Breast epithelium (tissue), 4 donors: ENCODE data around the gene NUDT2. TPM values are rescaled to one million over a fixed set of nuclear protein-coding genes. Genes with fewer than 3 reads are reported as not detected.
A peak's percentile ranks its signal among the peaks of the same experiment; 100 is the strongest.

Experiments
- DNase-seq, 2 donors: peaks; one replicate each; pipeline ENCODE4 v3.0.0-alpha.2; 2019; ENCODE audit warnings: low spot score in 2 of 2
- H3K27ac ChIP-seq, 2 donors: fragments of 200-600 bp; sonication (generic) in 1 of 2; one replicate each; pipeline ENCODE4 v1.5.1; 2016 to 2019; ENCODE audit warnings: mild to moderate bottlenecking in 1 of 2
- H3K27me3 ChIP-seq, 2 donors: fragments of 200-600 bp; sonication (generic) in 1 of 2; one replicate each; pipeline versions ENCODE4 v1.5.1 to v1.6.0; 2017 to 2019; ENCODE audit warnings: control low read depth in 1 of 2, mild to moderate bottlenecking in 1 of 2
- H3K36me3 ChIP-seq: fragments of 200-600 bp; one replicate; pipeline ENCODE4 v1.5.1; 2019
- H3K4me1 ChIP-seq, 2 donors: fragments of 200-600 bp; sonication (generic); one replicate each; pipeline ENCODE4 v1.5.1; 2016 to 2019; ENCODE audit warnings: control low read depth in 1 of 2
- H3K4me3 ChIP-seq, 3 donors: fragments of 200-600 bp; sonication (generic); 1 replicate in 2 of 3; 2 replicates in 1 of 3; pipeline ENCODE4 v1.5.1; 2016 to 2019; ENCODE audit warnings: mild to moderate bottlenecking in 3 of 3, moderate library complexity in 2 of 3
- H3K9me3 ChIP-seq, 2 donors: fragments of 200-600 bp; sonication (generic) in 1 of 2; one replicate each; pipeline ENCODE4 v1.5.1; 2016 to 2019; ENCODE audit warnings: control low read depth in 1 of 2
- POLR2A ChIP-seq: fragments of 450-650 bp; IDR thresholded peaks from one replicate; pipeline ENCODE4 v1.6.1; 2016; ENCODE audit warnings: antibody characterized with exemption, mild to moderate bottlenecking, moderate library complexity
- POLR2AphosphoS5 ChIP-seq, 3 donors: sonication (generic); formaldehyde crosslinking; IDR thresholded peaks; one replicate each; pipeline ENCODE4 v1.6.1; 2017; ENCODE audit warnings: antibody characterized with exemption in 3 of 3
- intact Hi-C: fragments of 100-400 bp; cut with DNase I; formaldehyde crosslinking; loops from one replicate; pipeline ENCODE4 v1.15.1; 2023; ENCODE audit warnings: low total_unique reads
- total RNA-seq, 3 donors: library from RNA; depleted of rRNA; stranded (reverse); fragments of >200 nt; gene quantifications; one replicate each; pipeline ENCODE4 v1.1.0, GENCODE V29; 2016
- TF ChIP-seq, protein P1 (sequence below), 3 donors: fragments of 450-650 bp; IDR thresholded peaks; one replicate each; pipeline ENCODE4 v1.5.1; 2016 to 2017; ENCODE audit warnings: antibody characterized with exemption in 3 of 3, mild to moderate bottlenecking in 3 of 3, moderate library complexity in 3 of 3

The NUDT2 gene
- total RNA-seq, result 10 to 100 TPM; 20.0 to 22.0 (median 21.6) TPM

DNA sequence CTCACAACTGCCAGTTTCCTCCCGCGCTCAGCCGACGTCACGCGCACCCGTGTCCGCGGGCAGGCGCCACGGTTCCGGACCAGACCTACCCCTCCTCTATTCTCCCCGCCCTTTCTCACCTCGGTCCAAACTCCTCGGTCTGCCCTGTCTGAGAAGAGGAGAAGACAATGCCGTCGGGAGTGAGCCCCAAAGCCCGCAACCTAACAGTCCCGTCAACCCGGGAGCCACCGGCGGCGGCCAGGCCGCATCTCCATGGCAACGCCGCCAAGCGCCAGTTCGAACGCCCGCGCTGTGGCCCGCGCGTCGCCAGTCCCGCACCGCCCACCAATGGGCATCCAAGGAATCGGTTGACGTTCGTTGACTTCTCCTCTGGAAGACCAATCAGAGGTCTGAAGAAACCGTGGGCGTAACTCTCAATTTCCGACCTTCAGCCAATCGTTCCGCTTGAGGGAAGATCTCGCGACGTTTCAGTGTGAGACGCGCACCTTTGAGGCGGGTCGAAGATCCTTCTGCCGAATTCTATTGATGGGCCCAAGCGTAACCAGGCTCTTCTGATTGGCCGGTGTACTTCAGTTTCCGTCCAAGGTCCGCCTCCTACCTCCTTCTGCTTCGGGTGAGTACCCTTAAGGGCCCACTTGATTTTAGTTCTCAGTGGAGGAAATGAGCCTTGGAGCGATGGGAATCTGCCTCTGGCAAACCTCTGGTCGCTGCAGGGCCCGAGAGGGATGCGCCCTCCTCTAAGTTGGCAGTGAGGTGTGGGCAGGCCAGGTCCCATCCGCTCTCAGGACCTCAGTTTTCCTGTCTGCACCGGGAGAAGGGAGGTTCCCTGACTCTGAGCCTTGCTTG lies at the start of gene NUDT2, which contains the start of gene KIF24:
Gene NUDT2, plus strand, starts transcription at position 583 of the 846 bp plus-strand sequence. CDS start 9,471 bp downstream, outside the sequence.
Gene KIF24, minus strand, starts transcription at position 282 of the 846 bp plus-strand sequence. CDS start 17,922 bp downstream, outside the sequence.
- no peaks in the 10 kb centered on the region for H3K36me3 ChIP-seq
- H3K27me3 ChIP-seq, result no peaks in the 10 kb centered on the region
- peak; percentile 93 to 99 for DNase-seq
- peak within 1 kb of the TSS; percentile 92 to 96 for H3K27ac ChIP-seq
- H3K9me3 ChIP-seq, result no peaks in the 10 kb centered on the region
- peaks cover 0 to 15% of the 10 kb centered on the region in 2 donors for H3K4me1 ChIP-seq
- H3K4me3 ChIP-seq, result peak within 1 kb of the TSS; percentile 71 to 93 (median 84)
- intact Hi-C loops, result no loop called here
- no peak for TF ChIP-seq POLR2A
- TF ChIP-seq, protein P1, sequence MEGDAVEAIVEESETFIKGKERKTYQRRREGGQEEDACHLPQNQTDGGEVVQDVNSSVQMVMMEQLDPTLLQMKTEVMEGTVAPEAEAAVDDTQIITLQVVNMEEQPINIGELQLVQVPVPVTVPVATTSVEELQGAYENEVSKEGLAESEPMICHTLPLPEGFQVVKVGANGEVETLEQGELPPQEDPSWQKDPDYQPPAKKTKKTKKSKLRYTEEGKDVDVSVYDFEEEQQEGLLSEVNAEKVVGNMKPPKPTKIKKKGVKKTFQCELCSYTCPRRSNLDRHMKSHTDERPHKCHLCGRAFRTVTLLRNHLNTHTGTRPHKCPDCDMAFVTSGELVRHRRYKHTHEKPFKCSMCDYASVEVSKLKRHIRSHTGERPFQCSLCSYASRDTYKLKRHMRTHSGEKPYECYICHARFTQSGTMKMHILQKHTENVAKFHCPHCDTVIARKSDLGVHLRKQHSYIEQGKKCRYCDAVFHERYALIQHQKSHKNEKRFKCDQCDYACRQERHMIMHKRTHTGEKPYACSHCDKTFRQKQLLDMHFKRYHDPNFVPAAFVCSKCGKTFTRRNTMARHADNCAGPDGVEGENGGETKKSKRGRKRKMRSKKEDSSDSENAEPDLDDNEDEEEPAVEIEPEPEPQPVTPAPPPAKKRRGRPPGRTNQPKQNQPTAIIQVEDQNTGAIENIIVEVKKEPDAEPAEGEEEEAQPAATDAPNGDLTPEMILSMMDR (IDR thresholded peaks at IDR 0.05), result peak in 1 of 3 donors; percentile 20
- peak; percentile 67 to 80 (median 68) for TF ChIP-seq POLR2AphosphoS5 (IDR thresholded peaks at IDR 0.05)

DNA sequence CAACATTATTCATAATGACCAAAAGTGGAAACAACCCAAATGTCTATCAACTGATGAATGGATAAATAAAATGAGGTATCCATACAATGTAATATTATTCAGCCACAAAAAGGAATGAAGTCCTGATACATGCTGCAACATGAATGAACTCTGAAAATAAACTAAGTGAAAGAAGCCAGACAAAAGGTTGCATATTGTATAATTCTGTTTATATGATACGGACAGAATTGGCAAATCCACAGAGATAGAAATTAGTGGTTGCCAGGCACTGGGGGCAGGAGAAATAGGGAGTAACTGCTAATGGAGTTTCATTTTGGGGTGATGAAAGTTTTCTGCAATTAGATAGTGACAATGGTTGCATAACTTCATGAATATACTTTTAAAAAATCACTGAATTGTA lies 47.3 kb upstream of the NUDT2 start:
- Histone ChIP-seq H3K36me3 (no peaks in the 10 kb centered on the region), H3K9me3 (no peaks in the 10 kb centered on the region), H3K27ac (no peak overlapping the region), H3K4me3 (no peak overlapping the region), H3K27me3 (no peaks in the 10 kb centered on the region), H3K4me1 (no peaks in the 10 kb centered on the region)
- TF ChIP-seq POLR2A (no peak), POLR2AphosphoS5 (IDR thresholded peaks at IDR 0.05) (no peak)
- TF ChIP-seq, protein P1 (IDR thresholded peaks at IDR 0.05), result no peak
- no peak for DNase-seq
- intact Hi-C loops, result no loop called here

DNA sequence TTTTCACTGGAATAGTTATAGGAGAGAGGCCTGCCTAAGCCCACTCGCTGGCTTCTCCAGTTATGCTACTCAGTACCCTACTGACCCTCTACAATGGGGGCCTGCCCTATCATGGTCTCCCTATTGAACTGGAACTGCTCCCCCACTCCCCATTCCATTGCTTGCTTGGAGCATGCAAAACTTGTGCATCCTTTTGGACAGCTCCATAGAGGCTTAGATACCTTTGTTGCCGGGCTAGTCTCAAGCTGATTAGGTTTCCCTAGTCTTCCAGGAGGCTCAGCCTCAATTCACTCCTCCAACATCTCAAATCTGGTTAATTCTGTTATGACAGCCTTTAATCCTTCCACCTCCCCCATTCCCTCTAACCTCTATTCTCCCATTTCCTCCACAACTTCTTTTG lies 40.2 kb upstream of the NUDT2 start:
- intact Hi-C loops, result no loop called here
- Histone ChIP-seq H3K9me3 (no peaks in the 10 kb centered on the region), H3K36me3 (no peaks in the 10 kb centered on the region), H3K4me1 (no peaks in the 10 kb centered on the region), H3K4me3 (no peak overlapping the region), H3K27me3 (no peaks in the 10 kb centered on the region), H3K27ac (no peak overlapping the region)
- no peak for TF ChIP-seq POLR2AphosphoS5 (IDR thresholded peaks at IDR 0.05)
- TF ChIP-seq POLR2A, result no peak
- DNase-seq, result no peak

DNA sequence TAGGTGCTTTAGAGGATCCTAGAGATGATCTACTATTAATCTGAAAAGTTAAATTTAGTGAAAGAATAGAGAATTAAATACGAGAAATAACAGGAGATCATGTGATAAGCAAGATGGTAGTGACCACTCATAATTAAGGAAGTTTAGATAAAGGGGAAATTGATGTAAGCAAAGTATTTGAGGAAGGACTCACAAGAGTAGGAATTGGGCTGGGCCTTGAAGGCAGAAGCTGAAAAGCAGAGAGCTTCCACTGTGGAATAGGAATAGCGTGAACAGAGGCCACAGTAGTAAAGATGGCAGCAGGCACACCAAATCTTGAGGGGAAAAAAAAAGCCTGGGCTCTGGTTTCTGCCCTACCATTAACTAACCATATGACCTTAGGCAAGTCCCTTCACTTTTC lies 38.3 kb upstream of the NUDT2 start:
- intact Hi-C loops, result loop anchor here (2.0 kb wide), 1 partner anchor 42 kb away; no protein-coding TSS in a partner anchor
- no peak for DNase-seq
- H3K36me3 ChIP-seq, result no peaks in the 10 kb centered on the region
- TF ChIP-seq, protein P1 (IDR thresholded peaks at IDR 0.05), result no peak
- TF ChIP-seq POLR2A (no peak), POLR2AphosphoS5 (IDR thresholded peaks at IDR 0.05) (no peak)
- H3K4me3 ChIP-seq, result no peak overlapping the region
- no peaks in the 10 kb centered on the region for H3K27me3 ChIP-seq
- no peaks in the 10 kb centered on the region for H3K4me1 ChIP-seq
- H3K27ac ChIP-seq, result no peak overlapping the region
- no peaks in the 10 kb centered on the region for H3K9me3 ChIP-seq

DNA sequence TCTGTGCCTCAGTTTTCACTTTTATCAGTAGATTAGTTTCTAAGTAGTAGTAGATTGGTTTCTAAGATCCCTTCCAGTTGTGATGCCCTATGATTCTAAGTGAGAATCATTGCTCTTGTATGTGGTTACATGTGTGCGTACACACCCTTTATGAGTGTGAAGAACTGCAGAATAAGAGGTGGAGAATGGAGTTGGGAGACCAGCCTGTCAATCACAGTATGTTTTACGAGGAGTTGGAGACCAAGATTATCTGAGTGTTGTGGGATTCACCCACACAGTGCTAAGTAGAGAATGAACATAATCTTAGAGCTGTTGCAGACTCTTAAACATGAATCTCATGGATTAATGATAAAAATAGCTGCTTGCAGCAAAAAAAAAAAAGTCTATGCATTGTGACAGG lies 37.9 kb upstream of the NUDT2 start:
- DNase-seq, result no peak
- no peaks in the 10 kb centered on the region for H3K4me1 ChIP-seq
- H3K27me3 ChIP-seq, result no peaks in the 10 kb centered on the region
- H3K36me3 ChIP-seq, result no peaks in the 10 kb centered on the region
- no peak overlapping the region for H3K27ac ChIP-seq
- H3K4me3 ChIP-seq, result no peak overlapping the region
- H3K9me3 ChIP-seq, result no peaks in the 10 kb centered on the region
- TF ChIP-seq, protein P1 (IDR thresholded peaks at IDR 0.05), result no peak
- TF ChIP-seq POLR2A (no peak), POLR2AphosphoS5 (IDR thresholded peaks at IDR 0.05) (no peak)
- intact Hi-C loops, result loop anchor here (2.0 kb wide), 1 partner anchor 41 kb away; no protein-coding TSS in a partner anchor
